ENCODE data around the gene NDN.
A peak's percentile ranks its signal among the peaks of the same experiment; 100 is the strongest.

Gene NDN

DNA sequence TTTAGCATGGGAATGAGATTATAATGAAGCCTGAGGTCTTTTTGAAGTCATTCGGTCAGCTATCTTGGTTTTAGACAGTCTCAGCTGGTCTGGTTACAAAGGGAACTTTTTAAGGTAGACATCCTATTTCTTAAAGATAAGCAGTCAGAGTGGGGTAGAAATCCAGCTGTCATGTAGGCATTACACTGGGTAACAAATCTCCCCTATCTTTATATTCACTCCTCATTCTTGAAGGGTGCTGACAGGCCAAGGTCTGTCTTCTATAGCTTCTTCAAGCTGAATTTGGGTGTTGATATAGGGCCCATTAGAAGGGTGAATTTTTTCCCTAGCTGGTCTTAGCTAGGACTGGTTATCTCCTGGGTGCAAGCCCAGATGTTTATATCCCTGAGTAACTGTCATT lies 21.2 kb upstream of the NDN start:
- no peak overlapping the region for H2AK5ac ChIP-seq (ENCODE audit: low read length, severe bottlenecking)
- H3K23ac ChIP-seq (ENCODE audit: low read length in 2 of 2), result no peak overlapping the region
- H3K14ac ChIP-seq (ENCODE audit: low read length in 2 of 2), result no peak overlapping the region
- no peak overlapping the region for H3K9ac ChIP-seq (ENCODE audit: low read length)
- H3K4me1 ChIP-seq (ENCODE audit: control insufficient read depth, insufficient read depth, low read depth, low read length), result no peaks in the 10 kb centered on the region
- H2BK15ac ChIP-seq (ENCODE audit: low read depth, poor library complexity, severe bottlenecking), result no peak overlapping the region
- H3K79me1 ChIP-seq (replicated peaks; ENCODE audit: low read length, poor library complexity, severe bottlenecking), result no peaks in the 10 kb centered on the region
- H2BK12ac ChIP-seq (ENCODE audit: low read length in 2 of 2), result no peak overlapping the region
- no peak overlapping the region for H4K8ac ChIP-seq (ENCODE audit: low read length)
- no peak overlapping the region for H2BK120ac ChIP-seq (ENCODE audit: low read depth, low read length)
- no peak overlapping the region for H3K27ac ChIP-seq (ENCODE audit: low read length, poor library complexity, severe bottlenecking)
- H3K27me3 ChIP-seq (ENCODE audit: control insufficient read depth in 1 of 2, insufficient read depth in 1 of 2, low read length in 2 of 2), result no peaks in the 10 kb centered on the region
- no peak overlapping the region for H3K4me2 ChIP-seq (ENCODE audit: low read length, poor library complexity, severe bottlenecking)
- no peak overlapping the region for H3K4me3 ChIP-seq (ENCODE audit: insufficient read depth in 1 of 2, low read depth in 1 of 2, low read length in 2 of 2)
- no peak overlapping the region for H3K4ac ChIP-seq (ENCODE audit: low read depth in 1 of 2, low read length in 2 of 2)
- 64% methylated on average over 1 of the region's 1 CpG for WGBS
- no peak overlapping the region for H2AFZ ChIP-seq (ENCODE audit: low read depth, low read length)
- no peak overlapping the region for H4K91ac ChIP-seq (ENCODE audit: low read length)
- H2BK5ac ChIP-seq (ENCODE audit: low read depth, low read length, poor library complexity, severe bottlenecking), result no peak overlapping the region
- H3K36me3 ChIP-seq (ENCODE audit: control insufficient read depth in 1 of 2, insufficient read depth in 2 of 2, low read depth in 1 of 2, low read length in 2 of 2), result no peaks in the 10 kb centered on the region
- DNase-seq, result no peak
- H3K18ac ChIP-seq (ENCODE audit: low read depth in 1 of 2, low read length in 2 of 2), result no peak overlapping the region
- peaks cover 5% of the 10 kb centered on the region for H3K9me3 ChIP-seq (ENCODE audit: control insufficient read depth, low read length)

DNA sequence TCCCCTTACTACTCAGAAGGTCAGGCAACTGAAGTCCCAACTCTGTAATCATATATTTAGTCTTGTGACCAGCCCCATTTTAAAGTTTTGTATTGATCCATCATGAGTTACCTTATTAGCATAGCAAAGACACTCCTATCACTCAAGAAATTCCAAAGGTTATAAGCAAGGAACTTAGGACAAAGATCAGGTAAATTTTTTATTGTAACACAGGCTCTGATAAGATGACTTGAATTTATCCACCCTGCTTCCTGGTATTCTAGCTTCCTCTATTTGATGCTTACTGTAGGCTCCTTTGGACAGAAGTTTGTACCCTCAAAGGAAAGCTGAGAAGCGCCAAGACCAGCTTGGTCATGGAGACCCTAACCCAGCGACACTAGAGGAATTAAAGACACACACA lies 8.2 kb upstream of the NDN start:
- Histone ChIP-seq H2AFZ (ENCODE audit: low read depth, low read length) (no peak overlapping the region), H3K14ac (ENCODE audit: low read length in 2 of 2) (no peak overlapping the region), H2BK12ac (ENCODE audit: low read length in 2 of 2) (no peak overlapping the region), H4K8ac (ENCODE audit: low read length) (no peak overlapping the region), H3K18ac (ENCODE audit: low read depth in 1 of 2, low read length in 2 of 2) (no peak overlapping the region), H3K27me3 (ENCODE audit: control insufficient read depth in 1 of 2, insufficient read depth in 1 of 2, low read length in 2 of 2) (no peaks in the 10 kb centered on the region), H3K36me3 (ENCODE audit: control insufficient read depth in 1 of 2, insufficient read depth in 2 of 2, low read depth in 1 of 2, low read length in 2 of 2) (no peaks in the 10 kb centered on the region), H3K4me3 (ENCODE audit: insufficient read depth in 1 of 2, low read depth in 1 of 2, low read length in 2 of 2) (no peak overlapping the region), H3K79me1 (replicated peaks; ENCODE audit: low read length, poor library complexity, severe bottlenecking) (no peaks in the 10 kb centered on the region), H3K9ac (ENCODE audit: low read length) (no peak overlapping the region), H3K4me2 (ENCODE audit: low read length, poor library complexity, severe bottlenecking) (no peak overlapping the region), H3K27ac (ENCODE audit: low read length, poor library complexity, severe bottlenecking) (no peak overlapping the region), H2BK120ac (ENCODE audit: low read depth, low read length) (no peak overlapping the region), H3K4ac (ENCODE audit: low read depth in 1 of 2, low read length in 2 of 2) (no peak overlapping the region), H3K4me1 (ENCODE audit: control insufficient read depth, insufficient read depth, low read depth, low read length) (no peaks in the 10 kb centered on the region), H3K23ac (ENCODE audit: low read length in 2 of 2) (no peak overlapping the region), H2AK5ac (ENCODE audit: low read length, severe bottlenecking) (no peak overlapping the region), H2BK15ac (ENCODE audit: low read depth, poor library complexity, severe bottlenecking) (no peak overlapping the region), H3K9me3 (ENCODE audit: control insufficient read depth, low read length) (no peaks in the 10 kb centered on the region), H2BK5ac (ENCODE audit: low read depth, low read length, poor library complexity, severe bottlenecking) (no peak overlapping the region), H4K91ac (ENCODE audit: low read length) (no peak overlapping the region)
- no peak for DNase-seq
- 33% methylated on average over 1 of the region's 2 CpGs for WGBS

DNA sequence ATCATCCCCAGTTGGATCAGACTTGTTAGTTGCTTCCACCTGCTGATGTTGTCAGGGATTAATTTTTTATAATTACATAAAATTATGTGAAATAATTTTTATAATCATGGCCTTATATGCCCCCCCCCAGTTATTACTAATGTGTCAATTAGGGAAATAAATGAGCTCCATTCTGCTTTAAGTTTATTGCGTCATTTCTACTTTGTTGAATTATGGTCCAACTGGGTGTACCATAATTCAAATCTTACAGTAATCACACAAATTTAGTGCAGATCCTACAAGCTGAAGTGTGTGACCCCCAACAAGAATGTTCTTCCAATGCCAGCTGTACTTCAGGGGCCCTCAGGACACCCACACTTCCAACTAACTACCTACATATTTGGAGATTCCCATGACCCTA lies 7.5 kb upstream of the NDN start:
- DNase-seq, result no peak
- H3K36me3 ChIP-seq (ENCODE audit: control insufficient read depth in 1 of 2, insufficient read depth in 2 of 2, low read depth in 1 of 2, low read length in 2 of 2), result no peaks in the 10 kb centered on the region
- no peak overlapping the region for H3K14ac ChIP-seq (ENCODE audit: low read length in 2 of 2)
- no peak overlapping the region for H3K4me3 ChIP-seq (ENCODE audit: insufficient read depth in 1 of 2, low read depth in 1 of 2, low read length in 2 of 2)
- no peak overlapping the region for H3K4ac ChIP-seq (ENCODE audit: low read depth in 1 of 2, low read length in 2 of 2)
- H2BK12ac ChIP-seq (ENCODE audit: low read length in 2 of 2), result no peak overlapping the region
- no peak overlapping the region for H3K27ac ChIP-seq (ENCODE audit: low read length, poor library complexity, severe bottlenecking)
- no peak overlapping the region for H2BK15ac ChIP-seq (ENCODE audit: low read depth, poor library complexity, severe bottlenecking)
- no peaks in the 10 kb centered on the region for H3K27me3 ChIP-seq (ENCODE audit: control insufficient read depth in 1 of 2, insufficient read depth in 1 of 2, low read length in 2 of 2)
- 100% methylated on average over 1 of the region's 1 CpG for WGBS
- no peak overlapping the region for H3K23ac ChIP-seq (ENCODE audit: low read length in 2 of 2)
- no peak overlapping the region for H4K8ac ChIP-seq (ENCODE audit: low read length)
- no peak overlapping the region for H2AFZ ChIP-seq (ENCODE audit: low read depth, low read length)
- H3K9me3 ChIP-seq (ENCODE audit: control insufficient read depth, low read length), result no peaks in the 10 kb centered on the region
- H3K4me2 ChIP-seq (ENCODE audit: low read length, poor library complexity, severe bottlenecking), result no peak overlapping the region
- H3K79me1 ChIP-seq (replicated peaks; ENCODE audit: low read length, poor library complexity, severe bottlenecking), result no peaks in the 10 kb centered on the region
- H3K18ac ChIP-seq (ENCODE audit: low read depth in 1 of 2, low read length in 2 of 2), result no peak overlapping the region
- H2BK5ac ChIP-seq (ENCODE audit: low read depth, low read length, poor library complexity, severe bottlenecking), result no peak overlapping the region
- no peak overlapping the region for H4K91ac ChIP-seq (ENCODE audit: low read length)
- H3K9ac ChIP-seq (ENCODE audit: low read length), result no peak overlapping the region
- H2BK120ac ChIP-seq (ENCODE audit: low read depth, low read length), result no peak overlapping the region
- no peak overlapping the region for H2AK5ac ChIP-seq (ENCODE audit: low read length, severe bottlenecking)
- no peaks in the 10 kb centered on the region for H3K4me1 ChIP-seq (ENCODE audit: control insufficient read depth, insufficient read depth, low read depth, low read length)

DNA sequence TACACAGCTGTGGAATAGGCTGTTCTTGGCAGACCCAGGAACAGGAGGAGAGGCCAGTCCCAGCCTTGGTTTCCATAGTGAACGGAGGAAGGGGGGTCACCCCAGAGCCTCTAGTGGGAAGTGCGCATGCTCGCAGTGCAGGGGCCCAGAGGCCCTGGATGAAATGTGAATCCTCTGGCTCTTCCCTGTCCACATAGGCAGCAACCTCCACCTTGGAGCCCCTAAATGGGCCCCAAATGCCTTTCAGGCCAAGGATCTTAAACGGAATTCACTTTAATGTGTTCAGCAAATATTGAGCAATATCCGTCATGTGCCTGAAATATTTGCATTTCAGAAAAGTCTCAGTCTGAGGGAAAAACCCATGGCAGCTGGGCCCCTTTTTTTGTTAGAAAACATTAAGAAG lies 3.3 kb upstream of the NDN start:
- Histone ChIP-seq H3K27me3 (ENCODE audit: control insufficient read depth in 1 of 2, insufficient read depth in 1 of 2, low read length in 2 of 2) (no peaks in the 10 kb centered on the region), H3K14ac (ENCODE audit: low read length in 2 of 2) (no peak overlapping the region), H2BK15ac (ENCODE audit: low read depth, poor library complexity, severe bottlenecking) (no peak overlapping the region), H2BK5ac (ENCODE audit: low read depth, low read length, poor library complexity, severe bottlenecking) (no peak overlapping the region), H3K27ac (ENCODE audit: low read length, poor library complexity, severe bottlenecking) (no peak overlapping the region), H3K4me3 (ENCODE audit: insufficient read depth in 1 of 2, low read depth in 1 of 2, low read length in 2 of 2) (no peak overlapping the region), H3K4me1 (ENCODE audit: control insufficient read depth, insufficient read depth, low read depth, low read length) (no peaks in the 10 kb centered on the region), H4K8ac (ENCODE audit: low read length) (no peak overlapping the region), H2BK120ac (ENCODE audit: low read depth, low read length) (no peak overlapping the region), H2BK12ac (ENCODE audit: low read length in 2 of 2) (no peak overlapping the region), H2AK5ac (ENCODE audit: low read length, severe bottlenecking) (no peak overlapping the region), H3K4me2 (ENCODE audit: low read length, poor library complexity, severe bottlenecking) (no peak overlapping the region), H2AFZ (ENCODE audit: low read depth, low read length) (peak overlapping the region; percentile 56), H3K23ac (ENCODE audit: low read length in 2 of 2) (no peak overlapping the region), H4K91ac (ENCODE audit: low read length) (no peak overlapping the region), H3K9me3 (ENCODE audit: control insufficient read depth, low read length) (no peaks in the 10 kb centered on the region), H3K36me3 (ENCODE audit: control insufficient read depth in 1 of 2, insufficient read depth in 2 of 2, low read depth in 1 of 2, low read length in 2 of 2) (no peaks in the 10 kb centered on the region), H3K79me1 (replicated peaks; ENCODE audit: low read length, poor library complexity, severe bottlenecking) (no peaks in the 10 kb centered on the region), H3K4ac (ENCODE audit: low read depth in 1 of 2, low read length in 2 of 2) (no peak overlapping the region), H3K9ac (ENCODE audit: low read length) (peak overlapping the region; percentile 32), H3K18ac (ENCODE audit: low read depth in 1 of 2, low read length in 2 of 2) (no peak overlapping the region)
- 57% methylated on average over 5 of the region's 5 CpGs for WGBS
- peak; percentile 61 for DNase-seq

All from mesenchymal stem cell (in vitro differentiated cells and primary cell).